Gastroesophageal sphincter (tissue), 3 donors: ENCODE results near the gene ZNF83.

Source experiments
- CTCF ChIP-seq, 4 experiments: fragments of 200-600 bp in 2 of 4; fragments of 450-650 bp in 2 of 4; sonication (generic) in 1 of 4; IDR thresholded peaks; one replicate each; pipeline ENCODE4 v1.5.1; 2017 to 2019; ENCODE audit warnings: antibody characterized with exemption in 4 of 4, mild to moderate bottlenecking in 2 of 4, moderate library complexity in 2 of 4
- POLR2A ChIP-seq, 2 donors: fragments of 450-650 bp; IDR thresholded peaks; one replicate each; pipeline ENCODE4 v1.6.1; 2017; ENCODE audit warnings: antibody characterized with exemption in 2 of 2, mild to moderate bottlenecking in 2 of 2, moderate library complexity in 1 of 2
- POLR2AphosphoS5 ChIP-seq: sonication (generic); formaldehyde crosslinking; IDR thresholded peaks from one replicate; pipeline ENCODE4 v1.6.1; 2017; ENCODE audit warnings: antibody characterized with exemption

DNA sequence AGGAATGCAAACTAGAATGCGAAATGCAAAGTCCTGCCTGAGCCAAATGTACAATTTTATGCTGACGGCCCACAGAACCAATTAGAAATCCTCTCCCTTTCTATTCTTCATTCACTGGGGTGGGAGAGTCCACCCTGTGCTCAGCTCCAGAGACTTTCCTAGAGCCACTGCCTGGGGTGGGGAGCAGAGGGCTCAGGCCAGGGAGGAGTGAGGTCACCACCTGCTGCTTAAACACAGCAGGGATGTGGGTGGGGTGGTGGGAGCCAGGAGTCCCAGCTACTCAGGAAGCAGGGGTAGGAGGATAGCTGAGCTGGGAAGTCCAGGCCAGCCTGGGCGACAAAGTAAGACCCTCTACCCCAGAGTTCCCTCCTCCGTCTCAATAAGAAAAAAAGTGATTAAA, 26.9 kb upstream of the ZNF83 start:
- TF ChIP-seq POLR2A (IDR thresholded peaks at IDR 0.05), result no peak
- no peak for TF ChIP-seq CTCF (IDR thresholded peaks at IDR 0.05)
- no peak for TF ChIP-seq POLR2AphosphoS5
